ENCODE data around the gene MGAT4A. TPM values are rescaled to one million over a fixed set of nuclear protein-coding genes. Genes with fewer than 3 reads are reported as not detected.

The MGAT4A gene
- total and polyA plus RNA-seq, 8 donors = 14.1 to 72.1 (median 56.7) TPM

- intact Hi-C loops (cut with DNase I) = no loop called here
- Histone ChIP-seq H3K9me3 (no peaks in the 10 kb centered on the region), H3K27ac (no peak overlapping the region), H3K4me1 (peaks cover 0 to 11% (median 10%) of the 10 kb centered on the region in 3 donors), H3K27me3 (no peaks in the 10 kb centered on the region), H3K4me3 (no peak overlapping the region), H3K36me3 (no peaks in the 10 kb centered on the region)
- FAIRE-seq = no peak
- ATAC-seq = peak in 1 of 4 donors; percentile 24
- 93 to 94% methylated on average over 5 of the region's 5 CpGs for WGBS, 2 donors
- TF ChIP-seq, protein P1, sequence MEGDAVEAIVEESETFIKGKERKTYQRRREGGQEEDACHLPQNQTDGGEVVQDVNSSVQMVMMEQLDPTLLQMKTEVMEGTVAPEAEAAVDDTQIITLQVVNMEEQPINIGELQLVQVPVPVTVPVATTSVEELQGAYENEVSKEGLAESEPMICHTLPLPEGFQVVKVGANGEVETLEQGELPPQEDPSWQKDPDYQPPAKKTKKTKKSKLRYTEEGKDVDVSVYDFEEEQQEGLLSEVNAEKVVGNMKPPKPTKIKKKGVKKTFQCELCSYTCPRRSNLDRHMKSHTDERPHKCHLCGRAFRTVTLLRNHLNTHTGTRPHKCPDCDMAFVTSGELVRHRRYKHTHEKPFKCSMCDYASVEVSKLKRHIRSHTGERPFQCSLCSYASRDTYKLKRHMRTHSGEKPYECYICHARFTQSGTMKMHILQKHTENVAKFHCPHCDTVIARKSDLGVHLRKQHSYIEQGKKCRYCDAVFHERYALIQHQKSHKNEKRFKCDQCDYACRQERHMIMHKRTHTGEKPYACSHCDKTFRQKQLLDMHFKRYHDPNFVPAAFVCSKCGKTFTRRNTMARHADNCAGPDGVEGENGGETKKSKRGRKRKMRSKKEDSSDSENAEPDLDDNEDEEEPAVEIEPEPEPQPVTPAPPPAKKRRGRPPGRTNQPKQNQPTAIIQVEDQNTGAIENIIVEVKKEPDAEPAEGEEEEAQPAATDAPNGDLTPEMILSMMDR (IDR thresholded peaks at IDR 0.05) = no peak
- no peak for DNase-seq
Observed at GRCh38 chr2:98744595-98744994, 13.7 kb upstream of the MGAT4A start.

- Histone ChIP-seq H3K36me3 (no peaks in the 10 kb centered on the region), H3K27ac (no peak overlapping the region), H3K4me3 (no peak overlapping the region), H3K4me1 (peaks cover 0 to 16% (median 10%) of the 10 kb centered on the region in 3 donors), H3K9me3 (no peaks in the 10 kb centered on the region), H3K27me3 (no peaks in the 10 kb centered on the region)
- DNase-seq (no peak), FAIRE-seq (no peak), ATAC-seq (peak; percentile 42 to 75 (median 67))
- intact Hi-C loops (cut with DNase I) = no loop called here
- TF ChIP-seq, protein P1 (IDR thresholded peaks at IDR 0.05) = no peak
- WGBS, 2 donors = 96 to 100% methylated on average over 1 of the region's 1 CpG
Observed at GRCh38 chr2:98743835-98744234, 12.9 kb upstream of the MGAT4A start.

DNA sequence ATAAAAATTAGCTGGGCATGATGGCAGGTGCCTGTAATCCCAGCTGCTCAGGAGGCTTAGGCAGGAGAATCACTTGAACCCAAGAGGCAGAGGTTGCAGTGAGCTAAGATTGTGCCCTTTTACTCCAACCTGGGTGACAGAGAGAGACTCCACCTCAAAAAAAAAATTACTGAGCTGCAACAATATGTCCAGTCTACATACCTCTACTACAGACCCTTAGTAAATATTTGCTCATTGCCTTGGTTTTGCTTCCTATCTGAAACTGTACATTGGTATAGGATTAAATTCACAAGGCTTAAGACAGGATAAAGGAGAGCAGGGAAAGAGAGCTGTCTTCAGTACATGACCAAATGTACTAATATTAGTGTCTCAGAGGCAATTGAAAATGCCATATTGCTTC, 8.1 kb upstream of the MGAT4A start:
- no peaks in the 10 kb centered on the region for H3K27me3 ChIP-seq
- H3K27ac ChIP-seq = peak overlapping the region in 2 of 4 donors; percentile 8 to 65
- H3K9me3 ChIP-seq = no peaks in the 10 kb centered on the region
- peaks cover 3 to 15% (median 10%) of the 10 kb centered on the region in 3 donors for H3K4me1 ChIP-seq
- TF ChIP-seq, protein P1 (IDR thresholded peaks at IDR 0.05) = no peak
- no peaks in the 10 kb centered on the region for H3K36me3 ChIP-seq
- FAIRE-seq (no peak), ATAC-seq (no peak), DNase-seq (no peak)
- intact Hi-C loops (cut with DNase I) = no loop called here
- no peak overlapping the region for H3K4me3 ChIP-seq

- peak; percentile 67 to 88 (median 78) for ATAC-seq
- Histone ChIP-seq H3K27ac (peak overlapping the region; percentile 8 to 71 (median 66)), H3K36me3 (no peaks in the 10 kb centered on the region), H3K27me3 (no peaks in the 10 kb centered on the region), H3K4me1 (peaks cover 3 to 10% (median 8%) of the 10 kb centered on the region in 3 donors), H3K9me3 (no peaks in the 10 kb centered on the region), H3K4me3 (no peak overlapping the region)
- peak in 5 of 6 donors; percentile 74 to 83 (median 80) for DNase-seq
- 43% methylated on average over 3 of the region's 3 CpGs for WGBS, 2 donors
- TF ChIP-seq, protein P1 (IDR thresholded peaks at IDR 0.05) = no peak
- intact Hi-C loops (cut with DNase I) = no loop called here
- no peak for FAIRE-seq
Observed at GRCh38 chr2:98738304-98738703, 7.4 kb upstream of the MGAT4A start.

DNA sequence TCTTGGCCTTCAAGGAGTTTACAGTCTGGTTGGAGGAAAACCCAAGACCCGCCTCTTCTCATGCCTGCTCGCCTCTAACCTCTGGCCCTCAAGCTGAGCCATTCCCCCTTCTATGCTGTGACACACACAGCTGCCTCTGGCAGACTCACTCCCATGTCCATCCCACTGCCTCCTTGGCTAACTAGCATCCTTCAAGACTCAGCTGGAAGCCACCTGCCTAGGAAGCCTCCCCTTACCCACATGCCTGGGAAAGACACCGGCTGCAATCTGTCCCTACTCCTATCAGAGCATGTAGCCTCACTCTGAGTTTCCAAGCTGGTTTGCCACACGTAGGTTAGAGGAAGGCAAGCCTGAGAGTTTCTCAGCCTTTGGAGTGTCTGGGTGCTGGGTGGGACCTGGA, 6.9 kb upstream of the MGAT4A start:
- Histone ChIP-seq H3K4me3 (no peak overlapping the region), H3K27me3 (no peaks in the 10 kb centered on the region), H3K9me3 (no peaks in the 10 kb centered on the region), H3K27ac (peak overlapping the region; percentile 8 to 71 (median 66)), H3K36me3 (no peaks in the 10 kb centered on the region), H3K4me1 (peaks cover 3 to 12% (median 8%) of the 10 kb centered on the region in 3 donors)
- DNase-seq = peak; percentile 77 to 95 (median 92)
- TF ChIP-seq, protein P1 (IDR thresholded peaks at IDR 0.05) = no peak
- peak; percentile 78 to 89 (median 86) for ATAC-seq
- no peak for FAIRE-seq
- WGBS, 2 donors = 37 to 45% methylated on average over 4 of the region's 4 CpGs
- intact Hi-C loops (cut with DNase I) = no loop called here
